Measurements from ENCODE around the gene COL27A1.

- TF ChIP-seq EZH2 (IDR thresholded peaks at IDR 0.05; ENCODE audit: borderline replicate concordance, low read depth, low read length, severe bottlenecking), result no peak
- TF ChIP-seq POLR2AphosphoS5 (IDR thresholded peaks at IDR 0.05; ENCODE audit: insufficient read depth, low read depth, low read length), result no peak
- TF ChIP-seq, protein P1, sequence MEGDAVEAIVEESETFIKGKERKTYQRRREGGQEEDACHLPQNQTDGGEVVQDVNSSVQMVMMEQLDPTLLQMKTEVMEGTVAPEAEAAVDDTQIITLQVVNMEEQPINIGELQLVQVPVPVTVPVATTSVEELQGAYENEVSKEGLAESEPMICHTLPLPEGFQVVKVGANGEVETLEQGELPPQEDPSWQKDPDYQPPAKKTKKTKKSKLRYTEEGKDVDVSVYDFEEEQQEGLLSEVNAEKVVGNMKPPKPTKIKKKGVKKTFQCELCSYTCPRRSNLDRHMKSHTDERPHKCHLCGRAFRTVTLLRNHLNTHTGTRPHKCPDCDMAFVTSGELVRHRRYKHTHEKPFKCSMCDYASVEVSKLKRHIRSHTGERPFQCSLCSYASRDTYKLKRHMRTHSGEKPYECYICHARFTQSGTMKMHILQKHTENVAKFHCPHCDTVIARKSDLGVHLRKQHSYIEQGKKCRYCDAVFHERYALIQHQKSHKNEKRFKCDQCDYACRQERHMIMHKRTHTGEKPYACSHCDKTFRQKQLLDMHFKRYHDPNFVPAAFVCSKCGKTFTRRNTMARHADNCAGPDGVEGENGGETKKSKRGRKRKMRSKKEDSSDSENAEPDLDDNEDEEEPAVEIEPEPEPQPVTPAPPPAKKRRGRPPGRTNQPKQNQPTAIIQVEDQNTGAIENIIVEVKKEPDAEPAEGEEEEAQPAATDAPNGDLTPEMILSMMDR (IDR thresholded peaks at IDR 0.05; ENCODE audit: extremely low read depth in 1 of 2, insufficient read depth in 1 of 2, low read depth in 1 of 2, low read length in 2 of 2), result no peak
- TF ChIP-seq POLR2A (IDR thresholded peaks at IDR 0.05; ENCODE audit: low read depth, low read length), result no peak
- TF ChIP-seq MAX (IDR thresholded peaks at IDR 0.05; ENCODE audit: insufficient read depth, insufficient read length), result no peak
- TF ChIP-seq FOS (IDR thresholded peaks at IDR 0.05; ENCODE audit: borderline replicate concordance, insufficient read depth, low read length), result no peak
- no peak for TF ChIP-seq JUN (IDR thresholded peaks at IDR 0.05; ENCODE audit: borderline replicate concordance, insufficient read depth, insufficient read length, low read depth)
- TF ChIP-seq MYC (IDR thresholded peaks at IDR 0.05; ENCODE audit: low read depth, low read length), result no peak
These were observed 194.6 kb downstream of the COL27A1 start for GRCh38 chr9:114349713-114350480.

Measured in endothelial cell of umbilical vein (primary cell).